Muscle layer of colon (tissue), 2 donors: ENCODE data around the gene HCN1.
"Not testable (repeated sequence)": the region's sequence is repeated elsewhere in the genome, so short reads cannot be mapped to it uniquely, and the experiment has no call there.

Experiments
- H3K27ac ChIP-seq: one replicate; pipeline ENCODE4 v1.7.0; 2013; ENCODE audit warnings: low read depth, mild to moderate bottlenecking, low read length, moderate library complexity
- H3K27me3 ChIP-seq, 2 donors: one replicate each; pipeline ENCODE4 v1.7.0; 2013; ENCODE audit warnings: low read length in 2 of 2, mild to moderate bottlenecking in 2 of 2; ENCODE audit not compliant: insufficient read depth in 2 of 2, control insufficient read depth in 1 of 2
- H3K36me3 ChIP-seq: one replicate; pipeline ENCODE4 v1.7.0; 2013; ENCODE audit warnings: mild to moderate bottlenecking, low read length; ENCODE audit not compliant: insufficient read depth
- H3K4me1 ChIP-seq: one replicate; pipeline ENCODE4 v1.7.0; 2013; ENCODE audit warnings: mild to moderate bottlenecking, low read length; ENCODE audit not compliant: insufficient read depth
- H3K4me3 ChIP-seq, 2 donors: one replicate each; pipeline ENCODE4 v1.7.0; 2013; ENCODE audit warnings: low read length in 2 of 2, low read depth in 1 of 2, mild to moderate bottlenecking in 1 of 2, moderate library complexity in 1 of 2
- H3K9ac ChIP-seq: one replicate; pipeline ENCODE4 v1.7.0; 2013; ENCODE audit warnings: low read length
- H3K9me3 ChIP-seq: one replicate; pipeline ENCODE4 v1.7.0; 2013; ENCODE audit warnings: mild to moderate bottlenecking, low read length
- donor health status: abdominal sarcoma.
- donor health status: Adenocarcinoma of cecum.

HCN1 gene

GRCh38 chr5:45512521-45512920 lies 183.7 kb downstream of the HCN1 start:
- no peaks in the 10 kb centered on the region for H3K9me3 ChIP-seq
- H3K27me3 ChIP-seq = no peaks in the 10 kb centered on the region
- H3K4me3 ChIP-seq = no peak overlapping the region
- H3K27ac ChIP-seq = no peak overlapping the region
- H3K9ac ChIP-seq = no peak overlapping the region
- H3K36me3 ChIP-seq = no peaks in the 10 kb centered on the region
- no peaks in the 10 kb centered on the region for H3K4me1 ChIP-seq

- Histone ChIP-seq H3K9ac (no peak overlapping the region), H3K9me3 (no peaks in the 10 kb centered on the region), H3K4me3 (no peak overlapping the region), H3K27ac (no peak overlapping the region), H3K36me3 (no peaks in the 10 kb centered on the region), H3K27me3 (no peaks in the 10 kb centered on the region), H3K4me1 (no peaks in the 10 kb centered on the region)
These were observed 186.8 kb downstream of the HCN1 start for GRCh38 chr5:45509371-45509770.

- no peak overlapping the region for H3K9ac ChIP-seq
- no peaks in the 10 kb centered on the region for H3K27me3 ChIP-seq
- no peak overlapping the region for H3K27ac ChIP-seq
- no peaks in the 10 kb centered on the region for H3K4me1 ChIP-seq
- no peak overlapping the region for H3K4me3 ChIP-seq
- H3K9me3 ChIP-seq = no peaks in the 10 kb centered on the region
- H3K36me3 ChIP-seq = no peaks in the 10 kb centered on the region
These were observed 188.0 kb downstream of the HCN1 start for GRCh38 chr5:45508135-45508534.

- Histone ChIP-seq H3K4me3 (no peak overlapping the region), H3K27me3 (no peaks in the 10 kb centered on the region), H3K27ac (no peak overlapping the region), H3K9me3 (no peaks in the 10 kb centered on the region), H3K36me3 (no peaks in the 10 kb centered on the region), H3K9ac (no peak overlapping the region), H3K4me1 (no peaks in the 10 kb centered on the region)
These were observed 189.0 kb downstream of the HCN1 start for GRCh38 chr5:45507178-45507577.

- H3K27me3 ChIP-seq, H3K9ac ChIP-seq, H3K9me3 ChIP-seq, H3K4me1 ChIP-seq, H3K36me3 ChIP-seq, H3K4me3 ChIP-seq, H3K27ac ChIP-seq: not testable (repeated sequence)
These were observed 197.2 kb downstream of the HCN1 start for GRCh38 chr5:45499006-45499405.

GRCh38 chr5:45491368-45491767 lies 204.8 kb downstream of the HCN1 start:
- H3K9ac ChIP-seq = no peak overlapping the region
- H3K4me3 ChIP-seq = no peak overlapping the region
- H3K27ac ChIP-seq = no peak overlapping the region

GRCh38 chr5:45484781-45485180 lies 211.4 kb downstream of the HCN1 start:
- Histone ChIP-seq H3K36me3 (no peaks in the 10 kb centered on the region), H3K27me3 (no peaks in the 10 kb centered on the region), H3K4me3 (no peak overlapping the region), H3K9me3 (no peaks in the 10 kb centered on the region), H3K27ac (no peak overlapping the region), H3K9ac (no peak overlapping the region), H3K4me1 (no peaks in the 10 kb centered on the region)

More at GRCh38 chr5:45491368-45491767, 204.8 kb downstream of the HCN1 start:
- Histone ChIP-seq H3K36me3 (no peaks in the 10 kb centered on the region), H3K9me3 (no peaks in the 10 kb centered on the region), H3K27me3 (no peaks in the 10 kb centered on the region), H3K4me1 (no peaks in the 10 kb centered on the region)

GRCh38 chr5:45454114-45454513 lies 242.1 kb downstream of the HCN1 start:
- H3K4me3 ChIP-seq = no peak overlapping the region
- no peaks in the 10 kb centered on the region for H3K9me3 ChIP-seq
- no peaks in the 10 kb centered on the region for H3K4me1 ChIP-seq

GRCh38 chr5:45444856-45445255 lies 251.3 kb downstream of the HCN1 start:
- not testable (repeated sequence) for H3K36me3 ChIP-seq, H3K4me3 ChIP-seq, H3K9ac ChIP-seq, H3K9me3 ChIP-seq, H3K27me3 ChIP-seq, H3K4me1 ChIP-seq, H3K27ac ChIP-seq

More at GRCh38 chr5:45454114-45454513, 242.1 kb downstream of the HCN1 start:
- no peak overlapping the region for H3K27ac ChIP-seq
- no peaks in the 10 kb centered on the region for H3K27me3 ChIP-seq
- no peaks in the 10 kb centered on the region for H3K36me3 ChIP-seq
- no peak overlapping the region for H3K9ac ChIP-seq

GRCh38 chr5:45440466-45440865 lies 255.7 kb downstream of the HCN1 start:
- Histone ChIP-seq H3K27me3 (no peaks in the 10 kb centered on the region), H3K27ac (no peak overlapping the region)

GRCh38 chr5:45437752-45438151 lies 258.4 kb downstream of the HCN1 start:
- H3K27me3 ChIP-seq = no peaks in the 10 kb centered on the region
- H3K4me1 ChIP-seq = no peaks in the 10 kb centered on the region
- H3K4me3 ChIP-seq = no peak overlapping the region
- H3K27ac ChIP-seq = no peak overlapping the region
- H3K9ac ChIP-seq = no peak overlapping the region
- H3K9me3 ChIP-seq = no peaks in the 10 kb centered on the region
- H3K36me3 ChIP-seq = no peaks in the 10 kb centered on the region

More at GRCh38 chr5:45440466-45440865, 255.7 kb downstream of the HCN1 start:
- Histone ChIP-seq H3K4me3 (no peak overlapping the region), H3K4me1 (no peaks in the 10 kb centered on the region), H3K36me3 (no peaks in the 10 kb centered on the region), H3K9ac (no peak overlapping the region), H3K9me3 (no peaks in the 10 kb centered on the region)

- Histone ChIP-seq H3K27me3 (no peaks in the 10 kb centered on the region), H3K4me1 (no peaks in the 10 kb centered on the region), H3K9me3 (no peaks in the 10 kb centered on the region), H3K36me3 (no peaks in the 10 kb centered on the region), H3K9ac (no peak overlapping the region), H3K27ac (no peak overlapping the region), H3K4me3 (no peak overlapping the region)
These were observed 278.7 kb downstream of the HCN1 start for GRCh38 chr5:45417285-45417998.
